ENCODE results near the gene FGF21. TPM values are rescaled to one million over a fixed set of nuclear protein-coding genes. Genes with fewer than 3 reads are reported as not detected.

FGF21 gene
- total RNA-seq, 2 experiments from 2014 or later, result not detected

DNA sequence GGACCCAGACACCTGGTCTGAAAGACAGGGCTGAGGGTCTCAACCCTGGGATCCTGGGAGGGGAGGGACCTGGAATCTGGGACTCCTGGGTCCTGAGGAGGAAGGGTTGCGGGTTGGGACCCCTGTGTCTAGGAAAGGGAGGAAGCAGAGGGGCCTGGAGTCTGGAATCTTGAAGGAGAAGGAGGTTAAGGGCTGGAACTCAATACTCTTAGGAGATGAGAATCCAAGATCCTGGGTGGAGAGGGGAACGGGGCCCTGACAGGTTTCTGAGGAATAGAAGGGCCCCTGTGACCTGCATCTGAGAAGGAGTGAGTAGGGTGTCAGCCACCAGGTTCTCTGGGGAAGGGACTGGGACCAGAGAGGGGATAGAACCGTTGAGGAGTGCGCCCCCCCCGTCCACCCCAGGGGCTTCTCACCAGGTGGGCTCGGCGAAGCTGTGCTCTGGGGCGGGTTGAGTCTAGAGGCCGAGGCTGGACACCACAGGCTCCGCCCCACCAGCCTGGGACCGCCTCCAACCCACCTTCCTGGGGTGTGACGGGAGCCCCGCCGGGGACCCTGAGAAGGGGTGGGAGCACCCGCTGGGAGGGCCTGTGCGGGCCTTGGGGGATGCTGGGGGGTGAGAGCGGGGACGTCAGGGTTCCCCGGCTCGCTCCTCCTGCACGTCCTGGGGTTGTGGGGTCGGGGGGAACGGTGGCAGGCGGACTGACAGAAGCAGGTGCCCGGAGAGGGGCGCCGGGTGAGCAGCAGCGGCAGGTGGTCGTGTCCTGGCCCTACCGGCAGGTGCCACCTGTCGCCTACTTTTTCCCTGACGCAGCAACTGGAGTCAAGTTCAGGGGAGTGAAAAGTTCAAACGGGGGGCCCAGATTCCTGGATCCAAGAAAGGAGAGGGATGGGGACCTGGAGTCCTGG lies 35.8 kb upstream of the FGF21 start, which contains the start of gene MAMSTR:
TSS of gene MAMSTR (minus strand) at position 463 of the 909 bp plus-strand sequence. CDS start 694 bp downstream, outside the sequence.
- Mint-ChIP-seq H3K4me3 (peak within 1 kb of the TSS; percentile 89), H3K9me3 (no peaks in the 10 kb centered on the region), H3K36me3 (no peaks in the 10 kb centered on the region), H3K27ac (peak within 1 kb of the TSS; percentile 97), H3K27me3 (no peaks in the 10 kb centered on the region), H3K4me1 (ENCODE audit: low read depth) (peaks cover 3% of the 10 kb centered on the region)
- ChIA-PET POLR2A (no interaction called here), CTCF (no interaction called here)
- intact Hi-C loops (cut with micrococcal nuclease), result loop anchor here (2.0 kb wide), 1 partner anchor 19 kb away; no protein-coding TSS in a partner anchor
- no peak for DNase-seq

DNA sequence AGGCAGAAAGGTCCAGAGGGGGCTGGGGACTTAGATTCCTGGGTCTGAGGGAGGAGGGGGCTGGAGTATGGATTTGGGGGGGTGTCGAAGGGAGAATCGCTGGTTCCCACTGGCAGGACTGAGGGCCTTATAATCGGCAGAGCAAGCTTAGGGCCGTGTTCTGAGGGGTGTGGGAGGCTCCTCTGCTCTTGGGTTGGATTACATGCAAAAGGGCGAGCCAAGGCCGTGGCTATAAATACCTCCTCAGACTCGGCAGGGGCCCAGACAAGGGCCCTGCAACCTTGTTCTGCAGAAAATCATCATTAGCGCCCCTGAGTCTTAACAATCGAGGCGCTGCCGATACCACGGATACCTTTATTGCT lies 35.1 kb upstream of the FGF21 start:
- Mint-ChIP-seq H3K36me3 (peaks cover 4% of the 10 kb centered on the region), H3K27ac (peak overlapping the region; percentile 97), H3K9me3 (peaks cover 3% of the 10 kb centered on the region), H3K4me3 (peak overlapping the region; percentile 89), H3K4me1 (ENCODE audit: low read depth) (peaks cover 6% of the 10 kb centered on the region), H3K27me3 (no peaks in the 10 kb centered on the region)
- DNase-seq, result no peak
- intact Hi-C loops (cut with micrococcal nuclease), result loop anchor here (2.0 kb wide), 1 partner anchor 19 kb away; no protein-coding TSS in a partner anchor
- ChIA-PET CTCF (interaction anchor here (1.1 to 1.2 kb wide), 4 partner anchors 19 to 122 kb away, joined by 3 to 6 read pairs (median 4); partner anchors contain the start of gene CA11), POLR2A (interaction anchor here (0.9 to 1.0 kb wide), 2 partner anchors 12 to 75 kb away, joined by 3 to 5 read pairs; no protein-coding TSS in a partner anchor)

DNA sequence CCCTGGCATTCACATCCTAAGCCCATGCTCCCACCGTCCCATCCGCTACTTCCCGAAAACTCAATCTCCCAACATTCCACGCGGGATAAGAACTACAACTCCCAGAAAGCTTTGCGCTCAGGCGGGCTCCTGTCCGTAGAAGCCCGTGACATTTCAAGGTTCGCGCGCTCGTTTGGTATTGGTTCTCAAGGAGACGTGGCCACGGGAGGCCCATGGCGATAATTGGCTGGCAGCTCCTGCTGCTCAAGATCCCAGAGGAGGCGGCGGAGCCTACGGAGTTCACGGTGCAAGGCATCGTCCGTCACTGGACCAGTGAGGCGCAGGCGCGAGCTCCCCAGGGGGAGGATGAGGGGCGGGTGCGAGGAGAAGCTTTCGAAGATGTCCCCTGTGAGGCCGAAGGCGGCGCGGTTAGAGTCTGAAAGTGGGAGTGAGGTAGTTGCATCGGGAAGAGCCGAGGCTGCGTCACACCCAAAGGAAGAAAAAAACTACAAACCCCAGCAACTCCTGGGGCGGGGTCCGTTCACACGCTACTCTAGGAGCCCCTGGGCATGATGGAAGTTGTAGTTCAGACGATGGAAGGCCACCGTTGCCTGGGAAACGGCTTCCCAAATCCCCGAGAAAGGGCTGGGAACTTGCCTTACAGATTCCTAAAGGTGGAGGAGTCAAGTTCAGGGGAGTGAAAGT lies 34.6 kb upstream of the FGF21 start:
- H3K27me3 Mint-ChIP-seq, result no peaks in the 10 kb centered on the region
- ChIA-PET POLR2A (interaction anchor here (0.9 to 1.0 kb wide), 2 partner anchors 12 to 75 kb away, joined by 3 to 5 read pairs; no protein-coding TSS in a partner anchor), CTCF (interaction anchor here (1.0 to 1.2 kb wide), 5 partner anchors 18 to 273 kb away, joined by 3 to 6 read pairs (median 4); partner anchors contain the start of genes CA11, GYS1 and RUVBL2)
- peaks cover 7% of the 10 kb centered on the region for H3K36me3 Mint-ChIP-seq
- peaks cover 10% of the 10 kb centered on the region for H3K4me1 Mint-ChIP-seq (ENCODE audit: low read depth)
- peak overlapping the region; percentile 97 for H3K27ac Mint-ChIP-seq
- intact Hi-C loops (cut with micrococcal nuclease), result loop anchor here (2.0 kb wide), 1 partner anchor 18 kb away; no protein-coding TSS in a partner anchor
- peak overlapping the region; percentile 89 for H3K4me3 Mint-ChIP-seq
- peaks cover 6% of the 10 kb centered on the region for H3K9me3 Mint-ChIP-seq
- DNase-seq, result peak; percentile 97

DNA sequence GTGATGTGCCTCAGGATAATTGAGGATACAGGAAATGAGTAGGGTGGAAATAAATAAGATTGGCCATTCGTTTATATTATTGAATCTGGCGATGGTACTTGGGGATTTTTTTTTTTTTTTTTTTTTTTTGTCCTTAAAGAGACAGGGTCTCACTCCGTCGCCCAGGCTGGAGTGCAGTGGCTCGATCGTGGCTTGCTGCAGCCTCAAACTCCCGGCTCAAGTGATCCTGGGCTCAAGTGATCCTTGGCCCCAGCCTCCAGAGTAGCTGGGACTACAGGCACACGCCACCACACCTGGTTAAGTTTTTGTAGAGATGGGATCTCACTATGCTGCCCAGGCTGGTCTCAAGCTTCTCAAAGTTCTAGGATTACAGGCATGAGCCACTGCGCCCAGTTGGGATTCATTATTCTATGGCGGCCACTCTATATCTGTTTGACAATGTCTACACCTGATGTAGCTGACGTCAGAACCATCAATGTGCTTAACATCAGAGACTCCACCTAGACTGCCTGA lies 33.1 kb upstream of the FGF21 start:
- no peak overlapping the region for H3K4me3 Mint-ChIP-seq

DNA sequence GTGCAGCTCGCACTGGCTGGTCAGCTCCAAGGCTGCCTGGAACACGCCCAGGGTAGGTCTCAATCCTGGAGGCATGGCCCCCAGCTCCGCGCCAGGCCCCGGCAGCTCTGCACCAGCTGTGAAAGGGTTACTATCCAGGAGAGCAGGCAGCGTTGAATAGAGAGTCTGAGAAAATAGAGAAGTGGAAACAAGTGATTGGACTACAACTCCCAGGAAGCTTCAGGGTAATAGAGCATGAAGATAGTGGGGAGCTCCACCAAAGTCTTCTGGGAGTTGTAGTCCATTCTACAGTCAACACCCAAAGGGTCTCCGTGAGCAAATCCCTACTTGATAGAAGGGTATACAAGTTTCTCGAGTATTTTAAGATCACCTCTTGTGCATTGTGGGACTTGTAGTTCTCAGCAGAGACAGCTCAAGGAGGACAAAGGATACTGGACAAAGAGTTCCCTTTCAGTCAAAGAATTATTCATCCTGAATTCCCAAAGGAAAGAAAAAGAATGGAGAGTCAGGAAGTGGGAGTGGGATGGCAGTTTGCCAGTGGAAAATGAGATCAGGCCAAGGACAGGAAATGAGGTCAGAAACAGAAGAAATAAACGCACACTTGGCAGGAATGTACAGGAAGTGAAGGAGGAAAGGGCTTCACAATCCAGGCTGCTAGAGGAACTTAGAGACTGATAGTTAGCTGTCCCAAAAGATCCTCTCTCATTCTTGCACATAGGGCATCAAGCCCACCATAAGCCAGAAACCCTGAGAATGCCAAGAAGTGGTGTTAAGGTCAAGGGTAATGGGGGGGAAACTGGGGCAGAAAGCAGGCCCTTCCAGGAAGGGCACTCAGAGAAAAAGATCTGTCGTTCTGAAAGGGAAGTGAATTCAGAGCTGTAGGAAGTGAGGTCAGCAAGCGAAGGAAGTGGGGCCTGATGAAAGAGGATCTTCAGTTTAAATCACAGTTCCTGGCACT lies 30.2 kb upstream of the FGF21 start:
- intact Hi-C loops (cut with micrococcal nuclease), result loop anchor here (1.0 kb wide), 1 partner anchor 11 kb away; no protein-coding TSS in a partner anchor
- peak overlapping the region; percentile 85 for H3K27ac Mint-ChIP-seq
- DNase-seq, result no peak
- H3K4me3 Mint-ChIP-seq, result peak overlapping the region; percentile 7
- ChIA-PET POLR2A (interaction anchor here (0.5 to 1.1 kb wide), 4 partner anchors 9 to 134 kb away, joined by 3 to 5 read pairs (median 3); no protein-coding TSS in a partner anchor), CTCF (interaction anchor here (1.2 to 4.0 kb wide), 6 partner anchors 11 to 111 kb away, joined by 3 to 23 read pairs (median 4); partner anchors contain the start of genes CA11, HSD17B14 and RASIP1)
- H3K27me3 Mint-ChIP-seq, result no peaks in the 10 kb centered on the region
- peaks cover 17% of the 10 kb centered on the region for H3K4me1 Mint-ChIP-seq (ENCODE audit: low read depth)
- peaks cover 14% of the 10 kb centered on the region for H3K36me3 Mint-ChIP-seq
- H3K9me3 Mint-ChIP-seq, result peaks cover 11% of the 10 kb centered on the region

More for the DNA sequence above, 33.1 kb upstream of the FGF21 start:
- intact Hi-C loops (cut with micrococcal nuclease), result no loop called here
- POLR2A ChIA-PET, result no interaction called here
- CTCF ChIA-PET, result no interaction called here
- H3K4me1 Mint-ChIP-seq (ENCODE audit: low read depth), result peaks cover 17% of the 10 kb centered on the region
- peaks cover 11% of the 10 kb centered on the region for H3K9me3 Mint-ChIP-seq
- peaks cover 14% of the 10 kb centered on the region for H3K36me3 Mint-ChIP-seq
- no peak for DNase-seq
- no peaks in the 10 kb centered on the region for H3K27me3 Mint-ChIP-seq
- peak overlapping the region; percentile 5 for H3K27ac Mint-ChIP-seq

DNA sequence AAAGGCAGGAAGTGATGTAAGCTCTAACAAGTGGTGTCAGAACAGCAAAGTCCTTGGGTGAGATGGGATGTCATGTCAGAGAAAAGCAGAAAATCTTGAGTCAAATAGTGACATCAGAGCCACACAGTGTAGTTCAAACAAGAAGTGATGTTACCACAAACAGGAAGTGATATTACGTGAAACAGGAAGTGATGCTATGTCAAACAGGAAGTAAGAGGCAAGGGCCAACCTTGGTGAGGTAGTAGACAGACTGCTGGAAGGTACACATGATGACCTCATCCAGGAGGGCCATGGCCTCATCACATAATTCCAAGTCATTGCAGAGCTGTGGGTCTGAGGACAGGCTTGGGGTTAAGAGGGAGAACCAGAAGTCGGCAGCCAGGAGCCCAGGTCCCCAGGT lies 28.8 kb upstream of the FGF21 start:
- H3K4me1 Mint-ChIP-seq (ENCODE audit: low read depth), result peaks cover 17% of the 10 kb centered on the region
- CTCF ChIA-PET, result interaction anchor here (4.0 kb wide), 1 partner anchor 12 kb away, joined by 23 read pairs; the partner anchor contains the start of gene RASIP1
- peak overlapping the region; percentile 13 for H3K4me3 Mint-ChIP-seq
- intact Hi-C loops (cut with micrococcal nuclease), result no loop called here
- H3K27ac Mint-ChIP-seq, result peak overlapping the region; percentile 78
- H3K27me3 Mint-ChIP-seq, result no peaks in the 10 kb centered on the region
- peaks cover 14% of the 10 kb centered on the region for H3K36me3 Mint-ChIP-seq
- POLR2A ChIA-PET, result interaction anchor here (0.8 kb wide), 1 partner anchor 18 kb away, joined by 3 read pairs; no protein-coding TSS in a partner anchor
- H3K9me3 Mint-ChIP-seq, result peaks cover 11% of the 10 kb centered on the region
- DNase-seq, result peak; percentile 34

DNA sequence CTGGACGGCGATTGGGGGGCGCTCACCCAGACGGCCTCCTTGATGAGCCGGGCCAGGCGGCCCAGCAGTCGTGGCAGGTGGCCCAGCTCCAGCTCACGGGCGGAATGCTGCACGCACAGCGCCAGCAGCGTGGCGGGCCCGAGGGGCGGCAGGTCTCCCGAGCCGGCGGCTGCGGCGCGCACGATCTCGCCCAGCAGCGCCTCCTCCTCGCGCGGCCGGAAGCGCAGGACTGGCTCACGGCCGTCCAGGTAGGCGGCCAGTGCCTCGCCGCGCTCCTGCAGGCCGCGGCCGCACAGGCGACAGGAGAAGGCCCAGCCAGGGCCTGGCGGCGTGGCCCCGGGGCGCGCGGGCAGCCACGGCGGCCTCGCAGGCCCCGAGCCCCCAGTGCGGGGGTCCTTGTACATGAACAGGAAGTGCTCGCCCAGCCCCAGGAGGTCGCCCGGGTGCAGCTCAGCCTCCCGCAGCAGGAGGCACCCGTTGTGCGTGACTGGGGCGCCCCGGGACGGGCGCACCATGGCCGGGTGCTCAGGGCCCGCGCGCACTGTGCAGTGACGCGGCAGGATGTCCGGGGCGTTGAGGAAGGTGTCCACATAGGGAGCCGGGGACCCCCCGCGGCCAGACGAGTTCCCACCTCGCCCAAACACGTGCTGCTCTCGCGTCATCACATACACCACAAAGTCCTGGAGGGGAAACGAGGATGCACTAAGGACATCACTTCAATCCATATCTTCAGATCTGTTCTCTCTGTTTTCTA lies 26.2 kb upstream of the FGF21 start:
- H3K4me3 Mint-ChIP-seq, result no peak overlapping the region
- peaks cover 17% of the 10 kb centered on the region for H3K4me1 Mint-ChIP-seq (ENCODE audit: low read depth)
- intact Hi-C loops (cut with micrococcal nuclease), result no loop called here
- no peaks in the 10 kb centered on the region for H3K27me3 Mint-ChIP-seq
- peaks cover 11% of the 10 kb centered on the region for H3K9me3 Mint-ChIP-seq
- DNase-seq, result no peak
- no peak overlapping the region for H3K27ac Mint-ChIP-seq
- H3K36me3 Mint-ChIP-seq, result peaks cover 14% of the 10 kb centered on the region
- ChIA-PET POLR2A (no interaction called here), CTCF (no interaction called here)

DNA sequence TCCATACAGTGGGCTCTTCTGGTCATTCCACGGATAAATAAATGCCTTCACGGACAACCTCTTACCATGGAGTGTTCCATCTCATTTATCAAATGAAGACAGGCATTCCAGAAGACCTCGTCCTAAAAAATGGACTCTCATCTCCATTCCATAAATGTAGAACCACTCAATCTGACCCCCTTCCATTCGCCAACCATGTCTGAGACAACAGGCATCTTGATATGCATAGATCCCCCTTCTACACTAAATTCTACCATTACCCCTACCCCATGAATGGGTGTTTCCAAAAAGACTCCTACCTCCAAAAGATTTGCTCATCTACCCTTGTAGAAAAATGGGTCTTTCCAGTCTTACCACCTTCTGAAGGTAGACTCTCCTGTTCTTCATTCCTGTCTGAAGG lies 23.9 kb upstream of the FGF21 start:
- no peak overlapping the region for H3K4me3 Mint-ChIP-seq
- H3K9me3 Mint-ChIP-seq, result peaks cover 3% of the 10 kb centered on the region
- no peak for DNase-seq
- no peaks in the 10 kb centered on the region for H3K27me3 Mint-ChIP-seq
- H3K27ac Mint-ChIP-seq, result no peak overlapping the region
- H3K36me3 Mint-ChIP-seq, result peaks cover 3% of the 10 kb centered on the region
- ChIA-PET CTCF (no interaction called here), POLR2A (no interaction called here)
- intact Hi-C loops (cut with micrococcal nuclease), result no loop called here
- H3K4me1 Mint-ChIP-seq (ENCODE audit: low read depth), result peaks cover 3% of the 10 kb centered on the region

DNA sequence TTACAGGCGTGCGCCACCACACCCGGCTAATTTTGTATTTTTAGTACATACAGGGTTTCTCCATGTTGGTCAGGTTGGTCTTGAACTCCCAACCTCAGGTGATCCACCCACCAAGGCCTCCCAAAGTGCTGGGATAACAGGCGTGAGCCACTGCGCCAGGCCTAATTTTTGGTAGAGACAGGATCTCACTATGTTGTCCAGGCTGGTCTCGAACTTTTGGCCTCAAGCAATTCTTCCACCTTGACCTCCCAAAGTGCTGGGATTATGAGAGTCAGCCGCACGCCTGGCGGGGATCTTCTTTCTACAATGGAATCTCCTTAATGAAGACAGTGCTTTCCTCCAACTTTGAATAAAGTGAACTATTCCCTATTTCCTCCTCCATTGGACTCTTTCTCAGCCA lies 20.7 kb upstream of the FGF21 start:
- ChIA-PET CTCF (interaction anchor here (0.6 to 1.9 kb wide), 2 partner anchors 59 to 91 kb away, joined by 3 to 4 read pairs; no protein-coding TSS in a partner anchor), POLR2A (interaction anchor here (0.6 kb wide), 1 partner anchor 10 kb away, joined by 3 read pairs; no protein-coding TSS in a partner anchor)
- intact Hi-C loops (cut with micrococcal nuclease), result loop anchor here (5.0 kb wide), 1 partner anchor 87 kb away; the partner anchor contains the start of gene CA11
- no peak for DNase-seq
- no peaks in the 10 kb centered on the region for H3K36me3 Mint-ChIP-seq
- no peaks in the 10 kb centered on the region for H3K9me3 Mint-ChIP-seq
- H3K4me3 Mint-ChIP-seq, result no peak overlapping the region
- H3K4me1 Mint-ChIP-seq (ENCODE audit: low read depth), result peaks cover 3% of the 10 kb centered on the region
- H3K27me3 Mint-ChIP-seq, result no peaks in the 10 kb centered on the region
- H3K27ac Mint-ChIP-seq, result no peak overlapping the region

DNA sequence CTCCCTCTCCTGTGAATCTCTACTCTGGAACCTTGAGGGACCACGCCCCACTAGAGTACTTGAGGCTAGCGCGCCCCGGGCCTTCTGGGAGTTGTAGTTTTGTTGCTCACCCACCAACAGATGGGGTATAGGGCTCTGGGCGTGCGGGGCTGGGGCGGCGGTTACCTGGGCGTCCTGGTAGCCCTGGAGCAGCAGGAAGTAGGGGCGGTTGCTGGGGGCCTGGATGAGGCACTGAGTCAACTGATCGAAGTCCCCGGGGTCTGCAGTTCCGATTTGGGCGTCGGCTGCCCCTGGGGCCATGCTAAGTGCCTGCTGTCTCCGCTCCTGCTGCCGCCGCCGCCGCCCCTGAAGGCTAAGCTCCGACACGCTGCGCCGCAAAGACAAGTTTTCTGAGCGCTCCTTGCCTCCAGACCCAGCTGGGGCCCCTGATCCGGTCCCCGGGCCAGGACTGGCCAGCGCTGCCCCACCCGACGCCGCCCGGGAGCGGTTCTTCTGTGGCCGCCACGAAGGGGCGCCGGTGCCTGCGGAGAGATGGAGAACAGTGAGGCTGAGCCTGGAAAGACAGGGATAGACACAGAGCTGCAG lies 20.2 kb upstream of the FGF21 start:
- intact Hi-C loops (cut with micrococcal nuclease), result loop anchor here (5.0 kb wide), 1 partner anchor 88 kb away; the partner anchor contains the start of gene CA11
- Mint-ChIP-seq H3K4me1 (ENCODE audit: low read depth) (peaks cover 6% of the 10 kb centered on the region), H3K27me3 (peaks cover 3% of the 10 kb centered on the region), H3K4me3 (no peak overlapping the region), H3K27ac (no peak overlapping the region), H3K36me3 (no peaks in the 10 kb centered on the region), H3K9me3 (no peaks in the 10 kb centered on the region)
- ChIA-PET CTCF (no interaction called here), POLR2A (no interaction called here)
- DNase-seq, result no peak

All from activated CD4-positive, alpha-beta memory T cell treated with anti-CD3 and anti-CD28 coated beads for 36 hours (primary cell).